HepG2 (cell line): ENCODE measurements around the gene PGC. TPM values are rescaled to one million over a fixed set of nuclear protein-coding genes. Genes with fewer than 3 reads are reported as not detected.

ENCODE experiments used
- ATAC-seq: fragments of 200-7000 bp; cut with Tn5 transposase; 3 replicates; pipeline ENCODE4 v1.9.1; 2020; ENCODE audit warnings: mild to moderate bottlenecking, moderate library complexity
- BruUV-seq: library from RNA; stranded (reverse); fragments of 400-500 nt; replicated peaks from 2 replicates; lab custom pipeline; 2021; lab: Mats Ljungman, UMichigan
- CTCF ChIA-PET: fragments of 300-600 bp; formaldehyde crosslinking; extraction: SDS; loops from one replicate; lab custom pipeline; 2021; ENCODE audit warnings: low total read pairs, inconsistent platforms, low intra/inter-chr PET ratio; lab: Yijun Ruan, JAX
- POLR2A ChIA-PET: fragments of 350-600 bp; sonication (Branson Sonifier 250); formaldehyde crosslinking; loops from one replicate; lab custom pipeline; 2020; ENCODE audit warnings: antibody characterized with exemption, inconsistent platforms; lab: Yijun Ruan, JAX
- DNase-seq: peaks from one replicate; pipeline ENCODE4 v3.0.0-alpha.2; 2015; ENCODE audit warnings: low spot score
- FAIRE-seq: peaks from 3 replicates; lab custom pipeline; 2011; peaks lifted over from hg19 to GRCh38; lab: Jason Lieb, UNC
- H2AFZ ChIP-seq: one replicate; pipeline ENCODE4 v1.6.1; 2011; ENCODE audit warnings: low read length, inconsistent platforms
- H3K27ac ChIP-seq: fragments of 300-600 bp; 3 replicates; pipeline ENCODE4 v1.8.0; 2011; ENCODE audit warnings: mixed run types, mild to moderate bottlenecking, mixed read lengths, low read length, inconsistent platforms; ENCODE audit not compliant: insufficient read depth; ENCODE audit errors: extremely low read length
- H3K27me3 ChIP-seq, 2 experiments: fragments of 200-600 bp in 1 of 2; 2 replicates in 1 of 2; 3 replicates in 1 of 2; pipeline versions ENCODE4 v1.6.0 to v1.8.0; 2011; ENCODE audit warnings: low read length in 2 of 2, mild to moderate bottlenecking in 2 of 2, moderate library complexity in 2 of 2, inconsistent platforms in 1 of 2; ENCODE audit not compliant: insufficient read depth in 2 of 2, control insufficient read depth in 1 of 2
- H3K36me3 ChIP-seq, 2 experiments: fragments of 200-600 bp in 1 of 2; replicated peaks in 1 of 2; 2 replicates in 1 of 2; 3 replicates in 1 of 2; pipeline versions ENCODE4 v1.5.1 to v1.8.0; 2011; ENCODE audit warnings: low read length in 2 of 2, inconsistent platforms in 1 of 2; ENCODE audit not compliant: insufficient read depth in 2 of 2, control insufficient read depth in 1 of 2
- H3K4me1 ChIP-seq: 2 replicates; pipeline ENCODE4 v1.5.1; 2012; ENCODE audit warnings: low read length, inconsistent platforms; ENCODE audit not compliant: insufficient read depth
- H3K4me2 ChIP-seq: 2 replicates; pipeline ENCODE4 v1.6.0; 2011; ENCODE audit warnings: low read depth, low read length, inconsistent platforms
- H3K4me3 ChIP-seq, 3 experiments: fragments of 200-600 bp in 1 of 3; sonication (generic), shearing (Covaris generic) in 1 of 3; replicated peaks in 1 of 3; 2 replicates each; pipeline ENCODE4 v1.5.1; 2011 to 2016; ENCODE audit warnings: low read length in 3 of 3, inconsistent platforms in 2 of 3, low read depth in 2 of 3, mild to moderate bottlenecking in 2 of 3, control low read depth in 1 of 3, mixed read lengths in 1 of 3; ENCODE audit not compliant: insufficient read depth in 1 of 3
- H3K79me2 ChIP-seq: one replicate; pipeline ENCODE4 v1.6.1; 2011; ENCODE audit warnings: low read length, inconsistent platforms; ENCODE audit not compliant: insufficient read depth
- H3K9ac ChIP-seq: 2 replicates; pipeline ENCODE4 v1.6.0; 2011; ENCODE audit warnings: mild to moderate bottlenecking, low read depth, low read length, inconsistent platforms; ENCODE audit not compliant: insufficient read depth
- H3K9me3 ChIP-seq: 2 replicates; pipeline ENCODE4 v1.5.1; 2012; ENCODE audit warnings: mild to moderate bottlenecking, low read length
- H4K20me1 ChIP-seq: 2 replicates; pipeline ENCODE4 v1.6.0; 2011; ENCODE audit warnings: inconsistent platforms, mild to moderate bottlenecking, low read length, moderate library complexity; ENCODE audit not compliant: insufficient read depth
- EEA1 ChIP-seq: sonication (generic); formaldehyde crosslinking; IDR thresholded peaks from 2 replicates; pipeline ENCODE4 v1.5.1; 2020; ENCODE audit warnings: mild to moderate bottlenecking, missing genetic modification reagents, borderline replicate concordance
- FOXA3 ChIP-seq: IDR thresholded peaks from 2 replicates; pipeline ENCODE4 v1.6.1; 2016; ENCODE audit warnings: missing genetic modification reagents, missing compliant biosample characterization
- MEIS1 ChIP-seq: sonication (generic); formaldehyde crosslinking; IDR thresholded peaks from 2 replicates; pipeline ENCODE4 v1.9.0; 2021; ENCODE audit warnings: mild to moderate bottlenecking, missing genetic modification reagents, moderate library complexity, borderline replicate concordance
- PAWR ChIP-seq: sonication (generic); formaldehyde crosslinking; IDR thresholded peaks from 2 replicates; pipeline ENCODE4 v1.4.0; 2020; ENCODE audit warnings: missing genetic modification reagents, mild to moderate bottlenecking, borderline replicate concordance
- POLR2G ChIP-seq: fragments of 200-400 bp; formaldehyde crosslinking; IDR thresholded peaks from 2 replicates; pipeline ENCODE4 v1.6.1; 2018; ENCODE audit warnings: mild to moderate bottlenecking, low read depth, low read length, moderate library complexity
- PRDM4 ChIP-seq: sonication (generic); formaldehyde crosslinking; IDR thresholded peaks from 2 replicates; pipeline ENCODE4 v1.9.0; 2021; ENCODE audit warnings: missing genetic modification reagents, borderline replicate concordance
- UBTF ChIP-seq: sonication (generic); formaldehyde crosslinking; IDR thresholded peaks from 2 replicates; pipeline ENCODE4 v1.4.0; 2020; ENCODE audit warnings: mild to moderate bottlenecking, missing genetic modification reagents
- ZNF225 ChIP-seq: sonication (generic); formaldehyde crosslinking; IDR thresholded peaks from 2 replicates; pipeline ENCODE4 v1.4.0; 2020; ENCODE audit warnings: mild to moderate bottlenecking, missing genetic modification reagents
- ZNF441 ChIP-seq: sonication (generic); formaldehyde crosslinking; IDR thresholded peaks from 2 replicates; pipeline ENCODE4 v1.7.0; 2021; ENCODE audit warnings: missing genetic modification reagents, borderline replicate concordance
- ZNF556 ChIP-seq: sonication (generic); formaldehyde crosslinking; IDR thresholded peaks from 2 replicates; pipeline ENCODE4 v1.4.0; 2020; ENCODE audit warnings: mild to moderate bottlenecking, missing genetic modification reagents, borderline replicate concordance
- WGBS: methylation state at CpG from one replicate; pipeline ENCODE4 v1.1.6; 2017; ENCODE audit warnings: low lambda C conversion rate; 5-methylcytosine and 5-hydroxymethylcytosine counted together
- in situ Hi-C: cut with HindIII; loops from 2 replicates; pipeline ENCODE4 v1.10.0; 2017; ENCODE audit warnings: low pct_unique_long_range_greater_than_20kb; ENCODE audit not compliant: extremely low pct_ligation_motif_present
- intact Hi-C: fragments of 100-400 bp; cut with micrococcal nuclease; formaldehyde crosslinking; loops from one replicate; pipeline ENCODE4 v1.10.0; 2022; ENCODE audit not compliant: unreplicated experiment
- polyA plus RNA-seq, 8 experiments: library from polyadenylated mRNA; depleted of rRNA in 3 of 8; stranded (reverse) in 7 of 8; unstranded in 1 of 8; fragments of >200 nt; fragmentation: Illumina TruSeq in 4 of 8; extraction: Trizol in 4 of 8; gene quantifications; 2 replicates each; pipeline versions ENCODE4 v1.2.1 to v1.2.3, GENCODE V29; 2011 to 2016; ENCODE audit warnings: low read depth in 4 of 8, missing spikeins in 1 of 8, mixed read lengths in 1 of 8; ENCODE audit not compliant: insufficient read depth in 1 of 8
- total RNA-seq, 5 experiments: library from RNA; depleted of rRNA; stranded (reverse); fragments of >200 nt; fragmentation: Illumina TruSeq; extraction: Trizol; gene quantifications; 2 replicates each; pipeline ENCODE4 v1.2.3, GENCODE V29; 2016; ENCODE audit warnings: low read depth in 1 of 5
- TF ChIP-seq, protein P1 (sequence below): sonication (generic); formaldehyde crosslinking; IDR thresholded peaks from 2 replicates; pipeline ENCODE4 v1.4.0; 2020; ENCODE audit warnings: mild to moderate bottlenecking, low read depth, missing genetic modification reagents
- TF ChIP-seq, protein P2 (sequence below): IDR thresholded peaks from 2 replicates; pipeline ENCODE4 v1.6.1; 2016; ENCODE audit warnings: low read depth, control low read depth
- TF ChIP-seq, protein P3 (sequence below): sonication (generic); formaldehyde crosslinking; IDR thresholded peaks from 2 replicates; pipeline ENCODE4 v1.4.0; 2020; ENCODE audit warnings: mild to moderate bottlenecking, missing genetic modification reagents

PGC gene
- total and polyA plus RNA-seq, 2 of the 13 experiments (the other 11 are each of a cell fraction or from before 2014, with no cell fraction given), result 426 to 502 TPM

DNA sequence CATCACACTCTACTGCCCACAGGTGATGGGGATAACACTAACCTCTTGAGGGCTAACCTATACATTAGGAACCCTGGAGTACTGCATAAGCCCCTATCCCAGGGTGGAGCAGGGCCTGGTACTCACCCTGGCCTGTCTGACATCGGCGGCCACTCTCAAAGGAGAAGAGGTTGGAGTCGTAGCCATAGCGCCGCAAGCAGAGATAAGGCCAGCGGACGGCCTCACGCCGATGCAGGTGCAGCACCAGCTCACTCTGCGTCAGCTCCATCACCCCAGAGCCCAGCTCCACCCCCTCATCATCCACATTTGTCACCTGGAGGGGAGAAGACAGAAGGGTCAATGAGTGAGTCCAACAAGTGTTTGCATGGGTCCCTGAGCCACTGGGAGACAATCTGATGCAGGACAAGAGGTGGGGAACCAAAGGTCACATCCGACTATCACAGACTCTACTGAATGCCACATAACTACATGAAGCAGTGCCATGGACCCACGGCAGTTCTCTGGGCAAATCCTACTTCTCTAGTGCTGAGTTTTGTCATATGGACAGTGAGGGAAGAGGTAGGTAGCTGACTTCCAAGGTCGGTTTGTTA is 28.2 kb upstream of the PGC start (continued):
- TF ChIP-seq, protein P1, sequence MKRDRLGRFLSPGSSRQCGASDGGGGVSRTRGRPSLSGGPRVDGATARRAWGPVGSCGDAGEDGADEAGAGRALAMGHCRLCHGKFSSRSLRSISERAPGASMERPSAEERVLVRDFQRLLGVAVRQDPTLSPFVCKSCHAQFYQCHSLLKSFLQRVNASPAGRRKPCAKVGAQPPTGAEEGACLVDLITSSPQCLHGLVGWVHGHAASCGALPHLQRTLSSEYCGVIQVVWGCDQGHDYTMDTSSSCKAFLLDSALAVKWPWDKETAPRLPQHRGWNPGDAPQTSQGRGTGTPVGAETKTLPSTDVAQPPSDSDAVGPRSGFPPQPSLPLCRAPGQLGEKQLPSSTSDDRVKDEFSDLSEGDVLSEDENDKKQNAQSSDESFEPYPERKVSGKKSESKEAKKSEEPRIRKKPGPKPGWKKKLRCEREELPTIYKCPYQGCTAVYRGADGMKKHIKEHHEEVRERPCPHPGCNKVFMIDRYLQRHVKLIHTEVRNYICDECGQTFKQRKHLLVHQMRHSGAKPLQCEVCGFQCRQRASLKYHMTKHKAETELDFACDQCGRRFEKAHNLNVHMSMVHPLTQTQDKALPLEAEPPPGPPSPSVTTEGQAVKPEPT, result 0 out of 2 replicates have a peak, but pooled peaks have one; percentile 29
- TF ChIP-seq UBTF (0 out of 2 replicates have a peak, but pooled peaks have one; percentile 17), ZNF225 (CRISPR knock-in tag) (0 out of 2 replicates have a peak, but pooled peaks have one; percentile 31), ZNF556 (CRISPR knock-in tag) (peak; percentile 18; the same call in 1 of the 2 replicates), MEIS1 (no peak)
- TF ChIP-seq, all 625 proteins: peak for 10

DNA sequence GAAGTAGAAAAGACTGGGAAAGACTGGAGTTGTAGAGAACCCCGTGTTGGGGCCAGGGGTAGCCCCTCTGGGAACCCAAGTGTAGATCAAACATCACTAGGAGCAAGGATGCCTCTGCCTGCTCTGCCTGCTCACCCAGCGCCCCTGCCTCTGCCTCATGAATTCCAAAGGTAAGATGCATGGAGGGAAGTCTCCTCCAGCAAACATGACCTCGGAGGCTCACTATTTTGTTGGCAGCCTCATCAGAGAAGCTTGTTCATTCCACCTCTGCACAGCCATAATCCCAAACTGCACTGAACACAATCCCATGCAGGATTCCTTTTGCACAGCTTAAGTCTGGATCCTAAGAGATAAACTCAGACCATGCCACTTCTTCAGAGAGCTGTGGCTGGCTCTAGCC is 27.6 kb upstream of the PGC start:
- intact Hi-C loops (loop anchor here (5.0 kb wide), 1 partner anchor 173 kb away; no protein-coding TSS in a partner anchor), in situ Hi-C loops (loop anchor here (5.0 to 25.0 kb wide), 2 partner anchors 38 to 437 kb away; partner anchors contain the start of genes MRPS10 and TFEB)
- ATAC-seq (no peak), FAIRE-seq (no peak), DNase-seq (no peak)
- Histone ChIP-seq H3K79me2 (peaks cover 4% of the 10 kb centered on the region), H3K27ac (no peak overlapping the region), H3K4me2 (no peak overlapping the region), H3K9me3 (no peaks in the 10 kb centered on the region), H3K9ac (no peak overlapping the region), H2AFZ (no peak overlapping the region), H3K4me1 (peaks cover 23% of the 10 kb centered on the region), H3K36me3 (peaks cover 22 to 50% of the 10 kb centered on the region in 2 experiments), H3K4me3 (no peak overlapping the region), H4K20me1 (no peaks in the 10 kb centered on the region), H3K27me3 (no peaks in the 10 kb centered on the region)
- 96% methylated on average over 3 of the region's 3 CpGs for WGBS
- POLR2A ChIA-PET, result interaction anchor here (1.3 to 2.8 kb wide), 2 partner anchors 33 to 41 kb away, joined by 5 to 14 read pairs; no protein-coding TSS in a partner anchor
- BruUV-seq, result no TSS peak
- CTCF ChIA-PET, result interaction anchor here (4.1 to 4.4 kb wide), 2 partner anchors 39 to 69 kb away, joined by 44 to 61 read pairs; partner anchors contain the start of gene TFEB
- TF ChIP-seq POLR2G (no peak), EEA1 (CRISPR knock-in tag) (no peak), ZNF441 (CRISPR knock-in tag) (no peak), PAWR (CRISPR knock-in tag) (no peak), FOXA3 (CRISPR knock-in tag) (no peak), PRDM4 (CRISPR knock-in tag) (no peak)
- TF ChIP-seq, protein P2, sequence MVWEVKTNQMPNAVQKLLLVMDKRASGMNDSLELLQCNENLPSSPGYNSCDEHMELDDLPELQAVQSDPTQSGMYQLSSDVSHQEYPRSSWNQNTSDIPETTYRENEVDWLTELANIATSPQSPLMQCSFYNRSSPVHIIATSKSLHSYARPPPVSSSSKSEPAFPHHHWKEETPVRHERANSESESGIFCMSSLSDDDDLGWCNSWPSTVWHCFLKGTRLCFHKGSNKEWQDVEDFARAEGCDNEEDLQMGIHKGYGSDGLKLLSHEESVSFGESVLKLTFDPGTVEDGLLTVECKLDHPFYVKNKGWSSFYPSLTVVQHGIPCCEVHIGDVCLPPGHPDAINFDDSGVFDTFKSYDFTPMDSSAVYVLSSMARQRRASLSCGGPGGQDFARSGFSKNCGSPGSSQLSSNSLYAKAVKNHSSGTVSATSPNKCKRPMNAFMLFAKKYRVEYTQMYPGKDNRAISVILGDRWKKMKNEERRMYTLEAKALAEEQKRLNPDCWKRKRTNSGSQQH (CRISPR knock-in tag), result no peak
- TF ChIP-seq, protein P3, sequence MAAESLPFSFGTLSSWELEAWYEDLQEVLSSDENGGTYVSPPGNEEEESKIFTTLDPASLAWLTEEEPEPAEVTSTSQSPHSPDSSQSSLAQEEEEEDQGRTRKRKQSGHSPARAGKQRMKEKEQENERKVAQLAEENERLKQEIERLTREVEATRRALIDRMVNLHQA (CRISPR knock-in tag), result no peak
